A673 (cell line): ENCODE measurements around the gene STK32A. TPM values are rescaled to one million over a fixed set of nuclear protein-coding genes. Genes with fewer than 3 reads are reported as not detected.

Experiments
- BruUV-seq: library from RNA; stranded (reverse); fragments of 400-500 nt; replicated peaks from 2 replicates; lab custom pipeline; 2021; lab: Mats Ljungman, UMichigan
- CTCF ChIA-PET: fragments of 300-600 bp; sonication (Branson Sonifier 250); formaldehyde crosslinking; loops from one replicate; lab custom pipeline; 2022; ENCODE audit warnings: antibody characterized with exemption; lab: Charles Lee
- POLR2A ChIA-PET: fragments of 300-600 bp; sonication (Branson Sonifier 250); formaldehyde crosslinking; loops from one replicate; lab custom pipeline; 2022; ENCODE audit warnings: antibody characterized with exemption; ENCODE audit not compliant: low non-redundant PET; lab: Charles Lee
- DNase-seq: peaks from one replicate; pipeline ENCODE4 v3.0.0-alpha.2; 2015; ENCODE audit warnings: low spot score
- H3K27ac ChIP-seq: fragments of 200-600 bp; sonication (generic); 2 replicates; pipeline ENCODE4 v1.5.1; 2016; ENCODE audit warnings: mixed run types, low read depth, mild to moderate bottlenecking, mixed read lengths, antibody characterized with exemption, low read length; ENCODE audit not compliant: poor library complexity, severe bottlenecking
- H3K27me3 ChIP-seq: fragments of 200-600 bp; sonication (generic); replicated peaks from 2 replicates; pipeline ENCODE4 v1.6.1; 2017; ENCODE audit warnings: mixed run types, low read depth, mild to moderate bottlenecking, mixed read lengths, antibody characterized with exemption, low read length; ENCODE audit not compliant: insufficient read depth, poor library complexity
- H3K36me3 ChIP-seq: fragments of 200-600 bp; sonication (generic); 2 replicates; pipeline ENCODE4 v1.6.1; 2016; ENCODE audit warnings: mixed run types, mild to moderate bottlenecking, mixed read lengths, antibody characterized with exemption, low read length; ENCODE audit not compliant: insufficient read depth, poor library complexity, severe bottlenecking
- H3K4me1 ChIP-seq: fragments of 200-600 bp; sonication (generic); 2 replicates; pipeline ENCODE4 v1.6.1; 2017; ENCODE audit warnings: mixed run types, mild to moderate bottlenecking, mixed read lengths, antibody characterized with exemption, low read length; ENCODE audit not compliant: insufficient read depth, poor library complexity, severe bottlenecking
- H3K4me3 ChIP-seq: fragments of 200-600 bp; sonication (generic); 2 replicates; pipeline ENCODE4 v1.5.1; 2016; ENCODE audit warnings: low read depth, mixed run types, mild to moderate bottlenecking, mixed read lengths, low read length; ENCODE audit not compliant: poor library complexity, severe bottlenecking
- H3K9me3 ChIP-seq: fragments of 200-600 bp; sonication (generic); 2 replicates; pipeline ENCODE4 v1.6.1; 2016; ENCODE audit warnings: mixed run types, low read depth, mild to moderate bottlenecking, mixed read lengths, antibody characterized with exemption, low read length; ENCODE audit not compliant: poor library complexity, severe bottlenecking
- EZH2 ChIP-seq: fragments of 200-600 bp; sonication (generic); IDR thresholded peaks from 2 replicates; pipeline ENCODE4 v1.6.1; 2017; ENCODE audit warnings: borderline replicate concordance, low read depth, mild to moderate bottlenecking, mixed read lengths, antibody characterized with exemption, low read length; ENCODE audit not compliant: poor library complexity, severe bottlenecking
- intact Hi-C: fragments of 100-400 bp; cut with micrococcal nuclease; formaldehyde crosslinking; loops from one replicate; pipeline ENCODE4 v1.10.0; 2022; ENCODE audit not compliant: unreplicated experiment
- total RNA-seq: library from RNA; stranded (reverse); gene quantifications from 2 replicates; pipeline ENCODE4 v1.2.3, GENCODE V29; 2021
- TF ChIP-seq, protein P1 (sequence below): fragments of 300-800, 200-600 bp; sonication (generic); conservative IDR thresholded peaks from 2 replicates; pipeline ENCODE4 v1.5.1; 2017; ENCODE audit warnings: low read depth, mild to moderate bottlenecking, antibody characterized with exemption, low read length, moderate library complexity, mixed read lengths

Gene STK32A
- total RNA-seq, 1 experiment from 2014 or later = not detected

DNA sequence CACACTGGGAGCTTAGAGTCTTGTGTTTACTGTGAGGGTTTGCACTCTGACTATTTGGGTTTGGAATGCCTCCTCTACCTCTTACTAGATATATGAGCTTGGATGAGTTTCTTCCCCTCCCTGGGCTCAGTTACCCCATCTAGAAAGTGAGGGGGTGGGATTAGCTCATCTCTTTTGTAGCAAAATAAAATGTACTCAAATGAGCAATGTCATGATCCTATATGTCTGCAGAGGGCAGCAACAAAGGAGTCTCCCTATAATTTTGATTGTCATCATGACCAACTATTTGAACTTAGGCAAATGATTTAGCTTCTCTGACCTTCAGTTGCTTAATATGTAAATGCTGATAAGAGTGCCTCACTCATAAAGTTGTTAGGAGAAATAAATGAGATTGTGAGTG, 166.1 kb downstream of the STK32A start:
- no peak for DNase-seq
- H3K4me1 ChIP-seq = no peaks in the 10 kb centered on the region
- POLR2A ChIA-PET = no interaction called here
- CTCF ChIA-PET = no interaction called here
- BruUV-seq = no TSS peak
- H3K27ac ChIP-seq = no peak overlapping the region
- H3K36me3 ChIP-seq = no peaks in the 10 kb centered on the region
- intact Hi-C loops = no loop called here
- no peak overlapping the region for H3K4me3 ChIP-seq
- TF ChIP-seq, protein P1, sequence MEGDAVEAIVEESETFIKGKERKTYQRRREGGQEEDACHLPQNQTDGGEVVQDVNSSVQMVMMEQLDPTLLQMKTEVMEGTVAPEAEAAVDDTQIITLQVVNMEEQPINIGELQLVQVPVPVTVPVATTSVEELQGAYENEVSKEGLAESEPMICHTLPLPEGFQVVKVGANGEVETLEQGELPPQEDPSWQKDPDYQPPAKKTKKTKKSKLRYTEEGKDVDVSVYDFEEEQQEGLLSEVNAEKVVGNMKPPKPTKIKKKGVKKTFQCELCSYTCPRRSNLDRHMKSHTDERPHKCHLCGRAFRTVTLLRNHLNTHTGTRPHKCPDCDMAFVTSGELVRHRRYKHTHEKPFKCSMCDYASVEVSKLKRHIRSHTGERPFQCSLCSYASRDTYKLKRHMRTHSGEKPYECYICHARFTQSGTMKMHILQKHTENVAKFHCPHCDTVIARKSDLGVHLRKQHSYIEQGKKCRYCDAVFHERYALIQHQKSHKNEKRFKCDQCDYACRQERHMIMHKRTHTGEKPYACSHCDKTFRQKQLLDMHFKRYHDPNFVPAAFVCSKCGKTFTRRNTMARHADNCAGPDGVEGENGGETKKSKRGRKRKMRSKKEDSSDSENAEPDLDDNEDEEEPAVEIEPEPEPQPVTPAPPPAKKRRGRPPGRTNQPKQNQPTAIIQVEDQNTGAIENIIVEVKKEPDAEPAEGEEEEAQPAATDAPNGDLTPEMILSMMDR = no peak
- no peak for TF ChIP-seq EZH2
- H3K27me3 ChIP-seq = no peaks in the 10 kb centered on the region
- no peaks in the 10 kb centered on the region for H3K9me3 ChIP-seq

GRCh38 chr5:147403651-147404640, 169.1 kb downstream of the STK32A start:
- no TSS peak for BruUV-seq
- intact Hi-C loops = no loop called here
- Histone ChIP-seq H3K9me3 (no peaks in the 10 kb centered on the region), H3K4me3 (no peak overlapping the region), H3K36me3 (no peaks in the 10 kb centered on the region), H3K4me1 (no peaks in the 10 kb centered on the region), H3K27me3 (no peaks in the 10 kb centered on the region), H3K27ac (no peak overlapping the region)
- ChIA-PET POLR2A (no interaction called here), CTCF (no interaction called here)
- DNase-seq = no peak
- TF ChIP-seq, protein P1 = no peak
- TF ChIP-seq EZH2 = no peak

DNA sequence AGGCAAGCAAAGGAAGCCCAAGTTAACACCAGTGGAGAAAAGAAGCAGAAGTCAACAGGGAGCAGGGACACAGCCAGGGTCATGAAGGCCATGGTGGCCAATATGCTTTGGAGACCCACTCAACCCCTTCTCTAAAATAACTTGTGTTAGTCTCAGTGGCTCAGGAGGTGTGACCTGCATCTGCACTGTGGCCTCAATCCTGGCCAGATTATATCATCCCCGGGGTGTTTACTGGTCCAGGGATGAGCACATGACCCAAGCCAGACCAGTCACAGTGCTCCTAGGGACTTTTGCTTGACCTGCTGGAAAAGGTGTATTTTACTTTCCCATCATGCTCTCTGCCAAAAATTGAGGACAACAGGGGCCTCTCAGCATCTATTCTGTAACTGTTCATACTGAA, 169.9 kb downstream of the STK32A start:
- no TSS peak for BruUV-seq
- POLR2A ChIA-PET = no interaction called here
- CTCF ChIA-PET = no interaction called here
- no peak for DNase-seq
- H3K27ac ChIP-seq = no peak overlapping the region
- intact Hi-C loops = no loop called here
- no peak for TF ChIP-seq EZH2
- TF ChIP-seq, protein P1 = no peak
- no peaks in the 10 kb centered on the region for H3K4me1 ChIP-seq
- no peaks in the 10 kb centered on the region for H3K9me3 ChIP-seq
- H3K36me3 ChIP-seq = no peaks in the 10 kb centered on the region
- H3K27me3 ChIP-seq = no peaks in the 10 kb centered on the region
- H3K4me3 ChIP-seq = no peak overlapping the region
